Left lung (tissue), 10 donors: ENCODE results near the gene UCKL1. TPM values are rescaled to one million over a fixed set of nuclear protein-coding genes. Genes with fewer than 3 reads are reported as not detected.
A peak's percentile ranks its signal among the peaks of the same experiment; 100 is the strongest.

ENCODE experiments used
- ATAC-seq: fragments of 200-7000 bp; cut with Tn5 transposase; one replicate; pipeline ENCODE4 v1.9.1; 2020; ENCODE audit warnings: moderate library complexity
- DNase-seq, 4 donors: peaks; one replicate each; pipeline ENCODE4 v3.0.0-alpha.2; 2013 to 2020
- H3K27ac ChIP-seq, 2 donors: fragments of 200-600 bp; sonication (generic) in 1 of 2; one replicate each; pipeline versions ENCODE4 v1.5.0 to v1.8.0; 2020 to 2021
- H3K27me3 ChIP-seq, 2 donors: fragments of 200-600 bp; sonication (generic) in 1 of 2; one replicate each; pipeline versions ENCODE4 v1.5.0 to v1.8.0; 2020 to 2021
- H3K36me3 ChIP-seq, 2 donors: fragments of 200-600 bp; sonication (generic) in 1 of 2; one replicate each; pipeline versions ENCODE4 v1.5.0 to v1.8.0; 2020 to 2021
- H3K4me1 ChIP-seq, 2 donors: fragments of 200-600 bp; one replicate each; pipeline ENCODE4 v1.8.0; 2021
- H3K4me3 ChIP-seq, 2 donors: fragments of 200-600 bp; sonication (generic) in 1 of 2; one replicate each; pipeline versions ENCODE4 v1.5.0 to v1.8.0; 2020 to 2021; ENCODE audit warnings: mild to moderate bottlenecking in 1 of 2
- H3K9me3 ChIP-seq, 2 donors: fragments of 200-600 bp; sonication (generic) in 1 of 2; one replicate each; pipeline versions ENCODE4 v1.5.0 to v1.8.0; 2020 to 2021
- CTCF ChIP-seq, 2 donors: fragments of 200-600 bp; sonication (generic) in 1 of 2; IDR thresholded peaks; one replicate each; pipeline versions ENCODE4 v1.5.0 to v1.8.0; 2021; ENCODE audit warnings: antibody characterized with exemption in 2 of 2
- intact Hi-C, 2 donors: fragments of 100-400 bp; cut with DNase I; formaldehyde crosslinking; loops; one replicate each; pipeline versions ENCODE4 v1.11.2 to v1.14.2; 2022
- polyA plus RNA-seq, 6 donors: library from polyadenylated mRNA; unstranded; fragments of 120-200 nt; gene quantifications; one replicate each; pipeline ENCODE4 v1.2.1, GENCODE V29; 2013; ENCODE audit not compliant: insufficient read length in 6 of 6
- total RNA-seq, 2 donors: library from RNA; stranded (reverse); fragmentation: NEBNext Ultra II Directional; extraction: Animal tissue kit (Norgen Biotek cat#: 25700); gene quantifications; one replicate each; pipeline ENCODE4 v1.2.1, GENCODE V29; 2021
- donor health status: DM: no; HTN: yes; CAD: no.
- donor health status: DM: no; HTN: no; CAD: no.

The UCKL1 gene
- total and polyA plus RNA-seq, 8 donors, result 26.7 to 68.8 (median 53.2) TPM

- Histone ChIP-seq H3K4me3 (peak overlapping the region; percentile 94 to 100), H3K36me3 (peaks cover 0 to 24% of the 10 kb centered on the region in 2 donors), H3K9me3 (no peaks in the 10 kb centered on the region), H3K27me3 (no peaks in the 10 kb centered on the region), H3K27ac (peak overlapping the region; percentile 72 to 84), H3K4me1 (peaks cover 20 to 62% of the 10 kb centered on the region in 2 donors)
- ATAC-seq, result peak; percentile 50
- DNase-seq, result peak in 1 of 4 donors; percentile 52
- intact Hi-C loops, result no loop called here
- TF ChIP-seq CTCF (IDR thresholded peaks at IDR 0.05), result peak; percentile 16 to 25
Observed at GRCh38 chr20:63955281-63955826, 862 bp downstream of the UCKL1 start.

GRCh38 chr20:63953764-63954429 is 2.3 kb downstream of the UCKL1 start:
- DNase-seq (no peak), ATAC-seq (no peak)
- peaks cover 0 to 12% of the 10 kb centered on the region in 2 donors for H3K36me3 ChIP-seq
- intact Hi-C loops, result no loop called here
- H3K27me3 ChIP-seq, result no peaks in the 10 kb centered on the region
- H3K9me3 ChIP-seq, result no peaks in the 10 kb centered on the region
- H3K4me3 ChIP-seq, result peak overlapping the region in 1 of 2 donors; percentile 100
- peaks cover 34 to 77% of the 10 kb centered on the region in 2 donors for H3K4me1 ChIP-seq
- no peak for TF ChIP-seq CTCF (IDR thresholded peaks at IDR 0.05)
- peak overlapping the region; percentile 33 to 84 for H3K27ac ChIP-seq

- Histone ChIP-seq H3K27me3 (no peaks in the 10 kb centered on the region), H3K4me1 (peaks cover 38 to 82% of the 10 kb centered on the region in 2 donors), H3K9me3 (no peaks in the 10 kb centered on the region), H3K27ac (no peak overlapping the region), H3K4me3 (no peak overlapping the region), H3K36me3 (peaks cover 0 to 9% of the 10 kb centered on the region in 2 donors)
- TF ChIP-seq CTCF (IDR thresholded peaks at IDR 0.05), result no peak
- intact Hi-C loops, result no loop called here
- no peak for ATAC-seq
- no peak for DNase-seq
Observed at GRCh38 chr20:63952769-63953168, 3.4 kb downstream of the UCKL1 start.

- ATAC-seq (no peak), DNase-seq (no peak)
- Histone ChIP-seq H3K4me1 (peaks cover 32 to 82% of the 10 kb centered on the region in 2 donors), H3K36me3 (peaks cover 0 to 9% of the 10 kb centered on the region in 2 donors), H3K27me3 (no peaks in the 10 kb centered on the region), H3K4me3 (no peak overlapping the region), H3K27ac (no peak overlapping the region), H3K9me3 (no peaks in the 10 kb centered on the region)
- TF ChIP-seq CTCF (IDR thresholded peaks at IDR 0.05), result no peak
- intact Hi-C loops, result no loop called here
Observed at GRCh38 chr20:63952210-63952535, 4.0 kb downstream of the UCKL1 start.

GRCh38 chr20:63951398-63952209 is 4.6 kb downstream of the UCKL1 start:
- TF ChIP-seq CTCF (IDR thresholded peaks at IDR 0.05), result no peak
- intact Hi-C loops, result no loop called here
- H3K9me3 ChIP-seq, result no peaks in the 10 kb centered on the region
- H3K27me3 ChIP-seq, result no peaks in the 10 kb centered on the region
- ATAC-seq (no peak), DNase-seq (peak in 1 of 4 donors; percentile 72)
- peak overlapping the region in 1 of 2 donors; percentile 15 for H3K27ac ChIP-seq
- H3K4me3 ChIP-seq, result no peak overlapping the region
- peaks cover 0 to 9% of the 10 kb centered on the region in 2 donors for H3K36me3 ChIP-seq
- peaks cover 26 to 82% of the 10 kb centered on the region in 2 donors for H3K4me1 ChIP-seq
